Ovary (tissue), 9 donors: ENCODE measurements around the gene CACNB2. TPM values are rescaled to one million over a fixed set of nuclear protein-coding genes. Genes with fewer than 3 reads are reported as not detected.

ENCODE experiments used
- DNase-seq, 5 donors: peaks; one replicate each; pipeline ENCODE4 v3.0.0-alpha.2; 2019 to 2020
- H3K27ac ChIP-seq, 2 donors: fragments of 200-600 bp; one replicate each; pipeline versions ENCODE4 v1.5.1 to v1.8.0; 2019 to 2022
- H3K27me3 ChIP-seq: fragments of 200-600 bp; one replicate; pipeline ENCODE4 v1.8.0; 2022
- H3K36me3 ChIP-seq: fragments of 200-600 bp; sonication (generic); one replicate; pipeline ENCODE4 v1.5.1; 2019
- H3K4me1 ChIP-seq: one replicate; pipeline ENCODE4 v1.8.1; 2013; ENCODE audit warnings: mild to moderate bottlenecking, moderate library complexity; ENCODE audit not compliant: insufficient read depth
- H3K4me3 ChIP-seq: fragments of 200-600 bp; sonication (generic); one replicate; pipeline ENCODE4 v1.5.1; 2017
- H3K9me3 ChIP-seq, 2 donors: fragments of 200-600 bp in 1 of 2; sonication (generic) in 1 of 2; one replicate each; pipeline versions ENCODE4 v1.5.1 to v1.8.1; 2013 to 2019; ENCODE audit warnings: mild to moderate bottlenecking in 1 of 2, moderate library complexity in 1 of 2
- EP300 ChIP-seq: sonication (generic); formaldehyde crosslinking; IDR thresholded peaks from one replicate; pipeline ENCODE4 v1.6.1; 2017; ENCODE audit warnings: antibody characterized with exemption
- POLR2A ChIP-seq: fragments of 450-650 bp; IDR thresholded peaks from one replicate; pipeline ENCODE4 v1.6.1; 2017; ENCODE audit warnings: antibody characterized with exemption, mild to moderate bottlenecking, moderate library complexity
- WGBS, 3 donors: extraction: QIAGEN DNeasy Blood & Tissue Kit in 1 of 3; methylation state at CpG; one replicate each; pipeline versions ENCODE4 v1.1.5 to v1.1.7; 2013 to 2017; 5-methylcytosine and 5-hydroxymethylcytosine counted together
- intact Hi-C, 4 donors: fragments of 100-400 bp; cut with DNase I; formaldehyde crosslinking; loops; one replicate each; pipeline versions ENCODE4 v1.11.0 to v1.15.1; 2022 to 2023
- polyA plus RNA-seq, 2 donors: library from polyadenylated mRNA; stranded (reverse); fragments of 200-250 nt in 1 of 2; fragments of 350-450 nt in 1 of 2; fragmentation: Illumina TruSeq in 1 of 2; extraction: RNeasy Lipid Tissue Mini Kit (QIAGEN cat#74804) in 1 of 2; gene quantifications; one replicate each; pipeline ENCODE4 v1.2.3, GENCODE V29; 2013 to 2014
- total RNA-seq, 7 donors: library from RNA; depleted of rRNA in 2 of 7; stranded (reverse); fragments of >200 nt in 2 of 7; fragmentation: NEBNext Ultra II Directional in 3 of 7; extraction: Animal tissue kit (Norgen Biotek cat#: 25700) in 3 of 7; gene quantifications; one replicate each; pipeline versions ENCODE4 v1.1.0 to v1.2.4, GENCODE V29; 2016 to 2023
- TF ChIP-seq, protein P1 (sequence below), 3 donors: fragments of 450-650 bp in 2 of 3; fragments of 200-600 bp in 1 of 3; IDR thresholded peaks; one replicate each; pipeline versions ENCODE4 v1.5.1 to v1.8.0; 2016 to 2022; ENCODE audit warnings: antibody characterized with exemption in 3 of 3, mild to moderate bottlenecking in 1 of 3
- donor health status: DM: no; HTN: no; CAD: no; lungs with moderate emphysema.
- donor health status: DM: no; HTN: no; CAD: no.
- donor health status: Bipolar disorder and iron deficiency.
- donor health status: DM: yes; HTN: yes; CAD: no.
- donor health status: DM: no; HTN: no; CAD: no.
- donor health status: DM: yes; HTN: yes; CAD: no.

The CACNB2 gene
- total and polyA plus RNA-seq, 9 donors = 8.9 to 60.9 (median 23.8) TPM

DNA sequence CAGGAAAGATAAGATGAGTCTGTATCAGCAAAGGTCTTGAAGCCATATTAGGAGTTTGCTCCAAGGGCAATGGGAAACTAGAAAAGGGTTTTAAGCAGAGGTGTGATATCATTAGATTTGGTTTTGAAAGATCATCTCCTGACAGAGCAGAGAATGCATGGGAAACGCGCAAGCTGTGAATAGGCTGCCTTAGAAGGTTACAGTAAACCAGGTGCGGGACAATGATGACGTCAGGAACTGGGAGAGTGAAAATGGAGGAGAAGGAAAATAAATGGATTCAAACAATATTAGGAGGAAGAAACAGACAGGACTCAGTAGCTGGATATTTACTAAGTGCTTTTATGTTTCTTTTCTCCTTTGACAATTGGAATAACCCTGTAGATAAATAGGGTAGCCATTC lies 50.6 kb downstream of the CACNB2 start:
- H3K4me1 ChIP-seq = peaks cover 10% of the 10 kb centered on the region
- 92 to 95% (median 93%) methylated on average over 4 of the region's 4 CpGs for WGBS, 3 donors
- H3K9me3 ChIP-seq = no peaks in the 10 kb centered on the region
- no peak for TF ChIP-seq EP300
- TF ChIP-seq POLR2A = no peak
- TF ChIP-seq, protein P1, sequence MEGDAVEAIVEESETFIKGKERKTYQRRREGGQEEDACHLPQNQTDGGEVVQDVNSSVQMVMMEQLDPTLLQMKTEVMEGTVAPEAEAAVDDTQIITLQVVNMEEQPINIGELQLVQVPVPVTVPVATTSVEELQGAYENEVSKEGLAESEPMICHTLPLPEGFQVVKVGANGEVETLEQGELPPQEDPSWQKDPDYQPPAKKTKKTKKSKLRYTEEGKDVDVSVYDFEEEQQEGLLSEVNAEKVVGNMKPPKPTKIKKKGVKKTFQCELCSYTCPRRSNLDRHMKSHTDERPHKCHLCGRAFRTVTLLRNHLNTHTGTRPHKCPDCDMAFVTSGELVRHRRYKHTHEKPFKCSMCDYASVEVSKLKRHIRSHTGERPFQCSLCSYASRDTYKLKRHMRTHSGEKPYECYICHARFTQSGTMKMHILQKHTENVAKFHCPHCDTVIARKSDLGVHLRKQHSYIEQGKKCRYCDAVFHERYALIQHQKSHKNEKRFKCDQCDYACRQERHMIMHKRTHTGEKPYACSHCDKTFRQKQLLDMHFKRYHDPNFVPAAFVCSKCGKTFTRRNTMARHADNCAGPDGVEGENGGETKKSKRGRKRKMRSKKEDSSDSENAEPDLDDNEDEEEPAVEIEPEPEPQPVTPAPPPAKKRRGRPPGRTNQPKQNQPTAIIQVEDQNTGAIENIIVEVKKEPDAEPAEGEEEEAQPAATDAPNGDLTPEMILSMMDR (IDR thresholded peaks at IDR 0.05) = no peak
- no peak overlapping the region for H3K27ac ChIP-seq
- DNase-seq = no peak
- H3K36me3 ChIP-seq = no peaks in the 10 kb centered on the region
- no peak overlapping the region for H3K4me3 ChIP-seq
- intact Hi-C loops = no loop called here
- H3K27me3 ChIP-seq = no peaks in the 10 kb centered on the region

GRCh38 chr10:18194634-18195033 lies 54.4 kb downstream of the CACNB2 start:
- H3K27ac ChIP-seq = peak overlapping the region in 1 of 2 donors; percentile 29
- no peaks in the 10 kb centered on the region for H3K9me3 ChIP-seq
- no peak overlapping the region for H3K4me3 ChIP-seq
- TF ChIP-seq EP300 (no peak), POLR2A (no peak)
- TF ChIP-seq, protein P1 (IDR thresholded peaks at IDR 0.05) = no peak
- H3K36me3 ChIP-seq = no peaks in the 10 kb centered on the region
- peaks cover 7% of the 10 kb centered on the region for H3K4me1 ChIP-seq
- no peak for DNase-seq
- intact Hi-C loops = no loop called here
- WGBS, 3 donors = 18 to 35% (median 33%) methylated on average over 2 of the region's 2 CpGs
- H3K27me3 ChIP-seq = no peaks in the 10 kb centered on the region

DNA sequence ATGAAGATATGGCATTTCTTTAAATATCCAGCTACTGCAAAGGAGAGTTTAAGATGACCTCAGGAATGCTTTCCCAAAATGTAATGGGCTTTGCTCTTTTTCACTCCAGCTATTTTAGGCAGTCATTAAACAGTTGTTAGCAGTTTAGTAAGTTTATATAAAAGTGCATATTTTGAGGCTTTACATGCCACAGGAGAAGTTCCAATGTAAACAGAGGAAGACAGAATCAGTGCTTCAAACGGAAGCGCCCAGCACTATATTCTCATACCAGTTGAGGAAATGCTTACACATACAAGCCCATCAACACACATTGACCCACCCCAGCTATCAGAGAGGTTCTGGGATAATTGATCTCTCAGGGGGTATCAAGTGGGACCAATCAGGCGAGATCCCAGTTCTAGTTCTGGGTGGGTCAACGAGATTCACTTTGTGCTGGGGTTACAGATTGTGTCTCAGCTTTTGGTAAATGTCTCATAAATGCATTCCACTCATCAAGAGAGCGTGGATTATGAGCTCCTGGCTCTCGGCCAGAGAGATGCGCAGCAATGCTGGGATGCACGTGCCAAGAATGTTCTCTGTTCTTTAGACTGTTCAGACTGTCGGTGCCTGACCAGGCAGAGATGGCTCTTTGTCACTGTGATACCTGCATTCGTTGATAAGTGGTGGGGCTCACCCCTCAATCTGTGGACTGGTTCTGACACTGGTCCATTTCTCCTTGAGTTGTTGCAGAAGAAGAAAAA lies 55.0 kb downstream of the CACNB2 start:
- Histone ChIP-seq H3K9me3 (no peaks in the 10 kb centered on the region), H3K4me1 (peaks cover 7% of the 10 kb centered on the region), H3K4me3 (no peak overlapping the region), H3K27ac (no peak overlapping the region), H3K36me3 (no peaks in the 10 kb centered on the region), H3K27me3 (no peaks in the 10 kb centered on the region)
- no peak for TF ChIP-seq POLR2A
- intact Hi-C loops = no loop called here
- peak; percentile 25 to 60 (median 48) for DNase-seq
- 15 to 21% (median 18%) methylated on average over 10 of the region's 10 CpGs for WGBS, 3 donors

DNA sequence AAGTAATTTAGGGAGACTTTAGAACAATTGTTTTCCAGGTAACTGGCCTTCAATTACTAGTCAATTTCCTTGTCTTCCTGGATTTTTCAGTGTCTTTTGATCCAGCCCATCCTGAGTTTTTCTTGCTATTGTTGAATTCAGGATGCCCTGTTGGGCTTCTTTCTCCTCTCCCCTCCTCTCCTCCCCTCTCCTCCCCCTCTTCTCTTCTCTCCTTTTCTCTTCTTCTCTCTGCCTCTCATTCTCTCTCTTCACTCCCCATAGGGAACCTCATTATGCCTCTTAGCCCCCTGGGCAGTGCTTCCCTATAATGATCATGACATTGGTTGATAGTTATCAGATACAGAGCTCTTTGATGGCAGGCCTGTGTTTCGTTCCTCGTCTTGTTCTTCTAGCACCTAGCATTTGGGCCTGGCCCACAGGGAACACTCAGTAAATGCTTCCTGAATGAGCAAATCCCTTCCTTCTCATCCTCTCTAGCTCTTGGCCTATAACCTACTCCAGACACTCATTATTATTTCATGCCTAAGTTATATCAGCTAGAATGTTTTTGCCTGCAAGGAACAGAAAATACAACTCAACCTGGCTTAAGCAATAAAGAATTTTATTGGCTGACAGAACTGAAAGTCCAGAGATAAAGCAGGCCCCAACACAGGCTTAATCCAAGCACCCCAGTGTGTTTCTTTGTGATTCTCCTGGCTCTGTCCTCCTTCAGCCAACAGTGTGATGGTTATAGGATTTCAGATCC lies 56.8 kb downstream of the CACNB2 start:
- no peak overlapping the region for H3K27ac ChIP-seq
- H3K4me3 ChIP-seq = no peak overlapping the region
- intact Hi-C loops = no loop called here
- TF ChIP-seq EP300 (no peak), POLR2A (no peak)
- TF ChIP-seq, protein P1 (IDR thresholded peaks at IDR 0.05) = no peak
- H3K9me3 ChIP-seq = no peaks in the 10 kb centered on the region
- no peaks in the 10 kb centered on the region for H3K36me3 ChIP-seq
- peaks cover 7% of the 10 kb centered on the region for H3K4me1 ChIP-seq
- WGBS, 3 donors = 56 to 75% (median 73%) methylated on average over 2 of the region's 2 CpGs
- H3K27me3 ChIP-seq = no peaks in the 10 kb centered on the region
- no peak for DNase-seq

GRCh38 chr10:18197706-18198105 lies 57.5 kb downstream of the CACNB2 start:
- intact Hi-C loops = no loop called here
- no peak overlapping the region for H3K27ac ChIP-seq

More at GRCh38 chr10:18197706-18198105, 57.5 kb downstream of the CACNB2 start:
- TF ChIP-seq EP300 = no peak
- no peak for TF ChIP-seq POLR2A
- TF ChIP-seq, protein P1 (IDR thresholded peaks at IDR 0.05) = no peak
- Histone ChIP-seq H3K4me3 (no peak overlapping the region), H3K4me1 (peaks cover 7% of the 10 kb centered on the region), H3K27me3 (no peaks in the 10 kb centered on the region), H3K36me3 (no peaks in the 10 kb centered on the region), H3K9me3 (no peaks in the 10 kb centered on the region)
- WGBS, 3 donors = 89 to 95% (median 91%) methylated on average over 2 of the region's 2 CpGs
- no peak for DNase-seq
